GM23248 (cell line): ENCODE measurements around the gene CNKSR1.

Experiments
- EZH2 ChIP-seq: fragments of 200-600 bp; sonication (generic); IDR thresholded peaks from 2 replicates; pipeline ENCODE4 v1.6.1; 2018; ENCODE audit warnings: antibody characterized with exemption, mild to moderate bottlenecking; ENCODE audit not compliant: insufficient read depth, poor library complexity, severe bottlenecking
- EZH2phosphoT487 ChIP-seq: fragments of 200-600 bp; sonication (generic); IDR thresholded peaks from 2 replicates; pipeline ENCODE4 v1.6.1; 2018; ENCODE audit warnings: antibody characterized with exemption, moderate library complexity, mild to moderate bottlenecking, low read depth; ENCODE audit not compliant: insufficient read depth

GRCh38 chr1:26132834-26133167, 44.5 kb upstream of the CNKSR1 start:
- TF ChIP-seq EZH2 (no peak), EZH2phosphoT487 (no peak)
